ENCODE results near the gene PHKA2. TPM values are rescaled to one million over a fixed set of nuclear protein-coding genes. Genes with fewer than 3 reads are reported as not detected.

The PHKA2 gene
- total RNA-seq, 2 donors from 2014 or later = 22.0 to 30.2 TPM

DNA sequence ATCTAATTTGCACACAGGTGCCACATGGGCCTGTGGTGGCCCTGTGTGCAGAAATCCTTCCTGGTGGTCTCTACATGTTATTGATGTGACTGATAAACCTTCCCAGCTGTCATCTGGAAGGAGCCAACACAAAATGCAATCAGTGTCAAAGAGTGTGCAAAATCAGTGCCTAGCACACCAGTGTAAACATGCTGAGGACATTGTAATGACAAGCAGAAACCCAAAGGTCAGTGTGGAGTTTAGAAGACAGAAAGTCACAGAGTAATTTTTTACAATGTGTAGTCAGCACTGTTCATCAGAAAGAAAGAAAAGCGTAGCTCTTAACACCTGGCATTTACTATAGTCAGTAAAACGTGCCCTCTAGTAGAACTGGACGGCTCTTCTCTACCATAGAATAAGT is 50.3 kb downstream of the PHKA2 start:
- Mint-ChIP-seq H3K27ac (no peak overlapping the region), H3K4me1 (no peaks in the 10 kb centered on the region), H3K4me3 (no peak overlapping the region), H3K9me3 (no peaks in the 10 kb centered on the region), H3K36me3 (ENCODE audit: low read depth) (peaks cover 30% of the 10 kb centered on the region), H3K27me3 (no peaks in the 10 kb centered on the region)
- no peak for ATAC-seq (replicated peaks)

- no peak overlapping the region for H3K4me3 Mint-ChIP-seq
- no peak for ATAC-seq (replicated peaks)
- H3K4me1 Mint-ChIP-seq = no peaks in the 10 kb centered on the region
- H3K27ac Mint-ChIP-seq = no peak overlapping the region
- H3K27me3 Mint-ChIP-seq = no peaks in the 10 kb centered on the region
- H3K36me3 Mint-ChIP-seq (ENCODE audit: low read depth) = peaks cover 20% of the 10 kb centered on the region
- H3K9me3 Mint-ChIP-seq = no peaks in the 10 kb centered on the region
These were observed 51.9 kb downstream of the PHKA2 start for GRCh38 chrX:18931972-18932371.

GRCh38 chrX:18929775-18930174 is 54.1 kb downstream of the PHKA2 start:
- no peak for ATAC-seq (replicated peaks)
- no peaks in the 10 kb centered on the region for H3K4me1 Mint-ChIP-seq
- H3K27ac Mint-ChIP-seq = no peak overlapping the region
- H3K9me3 Mint-ChIP-seq = no peaks in the 10 kb centered on the region
- H3K36me3 Mint-ChIP-seq (ENCODE audit: low read depth) = peaks cover 25% of the 10 kb centered on the region
- H3K4me3 Mint-ChIP-seq = no peak overlapping the region
- no peaks in the 10 kb centered on the region for H3K27me3 Mint-ChIP-seq

GRCh38 chrX:18927558-18927957 is 56.4 kb downstream of the PHKA2 start:
- peaks cover 32% of the 10 kb centered on the region for H3K36me3 Mint-ChIP-seq (ENCODE audit: low read depth)
- no peak for ATAC-seq (replicated peaks)
- no peaks in the 10 kb centered on the region for H3K27me3 Mint-ChIP-seq
- H3K27ac Mint-ChIP-seq = no peak overlapping the region
- no peaks in the 10 kb centered on the region for H3K9me3 Mint-ChIP-seq
- no peaks in the 10 kb centered on the region for H3K4me1 Mint-ChIP-seq
- no peak overlapping the region for H3K4me3 Mint-ChIP-seq

DNA sequence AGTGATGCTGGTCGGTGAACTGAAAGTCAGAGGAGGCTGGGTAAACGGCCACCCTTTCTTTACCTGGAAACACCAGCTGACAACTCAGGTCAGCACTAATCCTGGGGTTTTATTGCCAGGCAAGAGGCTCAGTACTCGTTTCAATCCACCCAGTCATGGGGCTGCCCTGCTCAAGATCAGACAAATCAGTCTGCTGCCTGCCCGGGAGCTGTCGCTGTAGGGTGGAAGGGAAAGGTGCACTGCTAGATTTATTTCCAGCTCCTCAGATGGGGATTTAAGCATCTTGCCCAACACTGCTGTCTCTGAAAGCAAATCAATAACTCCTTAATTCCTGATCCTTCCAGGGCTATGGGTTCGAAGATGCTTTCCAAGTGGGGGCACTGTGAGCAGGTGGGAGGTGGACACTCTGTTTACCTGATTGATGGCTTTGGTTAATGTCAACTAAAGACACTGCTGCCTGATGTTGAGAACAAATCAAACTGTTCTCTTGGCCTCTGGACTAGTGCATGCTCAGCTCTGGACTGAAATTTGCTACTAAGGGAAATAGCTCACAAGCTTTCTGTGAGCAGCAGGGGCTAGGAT is 59.3 kb downstream of the PHKA2 start:
- no peak overlapping the region for H3K27ac Mint-ChIP-seq

DNA sequence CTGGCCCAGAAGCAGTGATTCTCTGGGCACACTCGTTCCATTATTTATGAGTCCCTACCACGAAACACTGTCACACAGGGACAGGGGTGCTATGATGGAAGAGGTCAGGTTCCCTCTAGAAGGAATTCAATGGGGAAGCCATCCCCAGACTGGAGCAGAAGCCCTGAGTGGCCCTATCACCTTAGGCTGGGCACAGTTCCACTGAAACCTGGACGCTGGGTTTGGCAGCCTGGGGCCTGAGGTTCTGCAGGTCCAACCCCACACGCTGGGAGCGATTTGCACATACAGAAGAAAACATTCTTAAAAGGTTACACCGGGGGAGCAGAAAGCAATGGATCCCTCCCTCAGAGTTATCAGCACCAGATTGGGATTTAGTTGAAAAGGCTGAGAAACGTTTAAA is 63.3 kb downstream of the PHKA2 start:
- Mint-ChIP-seq H3K4me3 (no peak overlapping the region), H3K36me3 (ENCODE audit: low read depth) (peaks cover 55% of the 10 kb centered on the region), H3K27ac (no peak overlapping the region), H3K27me3 (no peaks in the 10 kb centered on the region), H3K4me1 (no peaks in the 10 kb centered on the region), H3K9me3 (no peaks in the 10 kb centered on the region)
- no peak for ATAC-seq (replicated peaks)

More for the DNA sequence above, 59.3 kb downstream of the PHKA2 start:
- Mint-ChIP-seq H3K36me3 (ENCODE audit: low read depth) (peaks cover 47% of the 10 kb centered on the region), H3K4me3 (no peak overlapping the region), H3K27me3 (no peaks in the 10 kb centered on the region), H3K9me3 (no peaks in the 10 kb centered on the region), H3K4me1 (no peaks in the 10 kb centered on the region)
- ATAC-seq (replicated peaks) = no peak

DNA sequence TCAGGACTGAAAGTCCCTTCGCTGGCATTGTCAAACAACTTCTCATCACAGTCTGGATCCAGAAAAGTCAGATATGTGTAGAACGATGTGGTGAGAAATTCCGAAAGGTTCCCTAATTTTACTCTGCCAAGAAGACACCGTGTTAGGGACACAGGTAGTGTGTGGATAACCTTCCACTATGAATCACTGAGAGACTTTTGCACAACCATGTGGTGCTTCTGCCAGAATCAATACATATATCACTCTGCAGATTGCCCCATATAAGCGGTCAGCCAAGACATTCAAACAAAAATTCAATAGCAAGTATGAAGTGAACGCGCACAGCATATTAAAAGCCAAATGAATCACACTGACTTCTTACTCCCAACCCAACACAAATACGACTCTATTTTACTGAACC is 63.8 kb downstream of the PHKA2 start:
- Mint-ChIP-seq H3K36me3 (ENCODE audit: low read depth) (peaks cover 53% of the 10 kb centered on the region), H3K27ac (no peak overlapping the region), H3K4me3 (no peak overlapping the region), H3K9me3 (no peaks in the 10 kb centered on the region), H3K27me3 (no peaks in the 10 kb centered on the region), H3K4me1 (no peaks in the 10 kb centered on the region)
- no peak for ATAC-seq (replicated peaks)

- Mint-ChIP-seq H3K36me3 (ENCODE audit: low read depth) (peaks cover 46% of the 10 kb centered on the region), H3K9me3 (no peaks in the 10 kb centered on the region), H3K27ac (no peak overlapping the region), H3K4me1 (no peaks in the 10 kb centered on the region), H3K27me3 (no peaks in the 10 kb centered on the region), H3K4me3 (no peak overlapping the region)
- ATAC-seq (replicated peaks) = no peak
These were observed 66.1 kb downstream of the PHKA2 start for GRCh38 chrX:18917831-18918230.

DNA sequence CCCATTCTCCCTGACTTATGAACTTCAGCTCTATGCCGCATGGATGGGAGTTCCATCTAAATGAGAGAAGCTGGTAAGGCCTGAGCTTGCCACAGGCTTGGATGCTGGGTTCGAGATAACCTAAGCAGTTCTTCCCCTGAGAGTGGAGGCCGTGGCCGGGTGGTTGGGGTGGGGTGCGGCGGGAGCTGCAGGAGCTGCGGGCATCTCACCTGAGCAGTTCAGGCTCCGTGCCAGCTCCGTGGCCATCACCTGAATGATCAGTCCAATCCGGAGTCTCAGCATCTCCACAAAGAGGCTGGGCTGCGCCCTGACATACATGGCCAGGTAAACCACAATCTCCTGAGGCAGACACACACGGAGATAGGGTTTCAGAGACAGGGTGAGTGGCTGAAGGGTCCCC is 77.6 kb downstream of the PHKA2 start:
- Mint-ChIP-seq H3K27me3 (no peaks in the 10 kb centered on the region), H3K4me1 (no peaks in the 10 kb centered on the region), H3K36me3 (ENCODE audit: low read depth) (peaks cover 35% of the 10 kb centered on the region), H3K4me3 (no peak overlapping the region), H3K27ac (no peak overlapping the region), H3K9me3 (no peaks in the 10 kb centered on the region)
- no peak for ATAC-seq (replicated peaks)

DNA sequence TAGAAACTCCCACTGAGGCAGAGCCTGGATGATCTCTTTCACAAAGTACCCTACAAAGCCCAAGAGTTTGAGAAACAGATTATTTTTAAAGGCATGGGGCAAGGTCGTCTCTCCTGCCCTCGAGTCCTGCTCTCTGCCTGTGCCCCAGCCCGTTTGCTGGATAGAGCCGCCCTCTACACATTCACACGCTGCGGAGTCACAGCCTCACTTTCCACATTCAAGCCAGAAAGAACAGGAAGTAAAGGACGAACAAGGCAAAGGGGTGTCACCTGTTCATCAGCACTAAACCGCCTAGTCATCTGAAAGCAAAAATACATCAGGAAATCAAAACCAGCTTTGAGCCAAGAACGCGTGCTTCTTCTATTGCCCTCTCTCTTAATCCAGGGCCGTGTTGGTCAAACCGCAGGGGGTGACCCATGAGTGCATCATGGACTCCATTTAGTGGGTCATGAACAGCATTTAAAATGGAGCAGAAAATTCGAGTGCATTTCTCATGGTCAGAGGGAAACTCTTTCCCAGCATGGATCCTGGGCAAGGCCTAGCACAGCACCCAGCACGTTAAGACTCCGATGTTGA is 83.4 kb downstream of the PHKA2 start:
- Mint-ChIP-seq H3K27me3 (no peaks in the 10 kb centered on the region), H3K27ac (no peak overlapping the region), H3K4me1 (no peaks in the 10 kb centered on the region), H3K4me3 (no peak overlapping the region), H3K36me3 (ENCODE audit: low read depth) (peaks cover 5% of the 10 kb centered on the region), H3K9me3 (no peaks in the 10 kb centered on the region)
- ATAC-seq (replicated peaks) = no peak

DNA sequence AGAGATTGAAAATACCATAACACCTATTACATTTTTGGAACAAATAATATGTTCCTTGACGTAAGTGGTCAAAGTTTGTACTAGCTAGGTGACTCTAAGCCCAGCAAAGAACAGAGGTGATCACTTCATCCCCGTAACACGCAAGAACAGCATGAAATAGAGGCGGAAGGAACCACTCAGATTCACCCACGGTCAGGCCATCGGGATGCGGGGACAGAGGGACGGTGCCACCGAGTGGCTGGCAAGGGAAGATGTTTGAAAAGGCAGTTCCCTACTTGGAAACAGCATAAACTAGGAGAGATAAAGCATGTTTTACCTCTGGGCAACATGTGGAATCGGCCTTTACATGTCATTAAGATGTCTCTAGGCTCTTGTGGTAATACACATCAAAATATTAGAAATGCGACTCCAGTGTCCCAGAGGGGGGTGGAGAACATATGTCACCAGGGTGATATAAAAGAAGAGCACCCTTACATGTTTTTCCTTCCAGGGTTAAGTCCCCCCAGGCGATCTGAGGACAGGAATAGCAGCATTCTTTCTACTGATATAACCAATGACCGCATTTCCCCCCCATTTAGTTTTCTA is 84.0 kb downstream of the PHKA2 start:
- no peak overlapping the region for H3K4me3 Mint-ChIP-seq
- H3K27ac Mint-ChIP-seq = no peak overlapping the region
- no peak for ATAC-seq (replicated peaks)
- no peaks in the 10 kb centered on the region for H3K9me3 Mint-ChIP-seq
- no peaks in the 10 kb centered on the region for H3K27me3 Mint-ChIP-seq
- H3K4me1 Mint-ChIP-seq = no peaks in the 10 kb centered on the region
- peaks cover 5% of the 10 kb centered on the region for H3K36me3 Mint-ChIP-seq (ENCODE audit: low read depth)

DNA sequence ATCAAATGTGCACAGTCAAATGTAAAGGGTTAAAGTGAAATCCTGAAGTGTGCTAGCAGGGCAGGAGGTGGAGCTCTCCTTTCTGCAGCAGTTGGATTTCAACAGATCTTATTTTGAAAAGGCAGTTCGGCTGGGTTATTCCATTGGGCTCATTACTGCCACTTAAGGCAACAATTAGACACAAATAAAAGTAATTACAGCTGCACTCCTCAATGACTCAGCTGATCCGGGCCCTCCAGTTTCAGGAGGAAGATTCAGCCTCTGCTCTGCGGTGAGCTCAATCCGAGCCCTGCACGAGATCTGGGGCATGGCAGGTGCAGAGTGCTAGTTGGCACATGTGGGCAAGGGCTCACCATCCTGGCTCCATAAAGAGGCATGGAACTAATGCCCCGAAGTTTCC is 85.4 kb downstream of the PHKA2 start:
- H3K4me3 Mint-ChIP-seq = no peak overlapping the region

GRCh38 chrX:18898091-18898490 is 85.8 kb downstream of the PHKA2 start:
- H3K27ac Mint-ChIP-seq = no peak overlapping the region
- H3K9me3 Mint-ChIP-seq = no peaks in the 10 kb centered on the region
- ATAC-seq (replicated peaks) = no peak
- H3K4me1 Mint-ChIP-seq = no peaks in the 10 kb centered on the region
- no peak overlapping the region for H3K4me3 Mint-ChIP-seq
- H3K27me3 Mint-ChIP-seq = no peaks in the 10 kb centered on the region
- peaks cover 3% of the 10 kb centered on the region for H3K36me3 Mint-ChIP-seq (ENCODE audit: low read depth)

More for the DNA sequence above, 85.4 kb downstream of the PHKA2 start:
- Mint-ChIP-seq H3K27ac (no peak overlapping the region), H3K4me1 (no peaks in the 10 kb centered on the region), H3K27me3 (no peaks in the 10 kb centered on the region), H3K9me3 (no peaks in the 10 kb centered on the region), H3K36me3 (ENCODE audit: low read depth) (peaks cover 5% of the 10 kb centered on the region)
- no peak for ATAC-seq (replicated peaks)

- Mint-ChIP-seq H3K4me1 (no peaks in the 10 kb centered on the region), H3K27me3 (no peaks in the 10 kb centered on the region), H3K36me3 (ENCODE audit: low read depth) (no peaks in the 10 kb centered on the region), H3K4me3 (no peak overlapping the region), H3K9me3 (no peaks in the 10 kb centered on the region), H3K27ac (no peak overlapping the region)
- ATAC-seq (replicated peaks) = no peak
These were observed 86.3 kb downstream of the PHKA2 start for GRCh38 chrX:18897611-18898010.

- Mint-ChIP-seq H3K9me3 (no peaks in the 10 kb centered on the region), H3K27me3 (no peaks in the 10 kb centered on the region), H3K4me3 (no peak overlapping the region), H3K27ac (no peak overlapping the region), H3K36me3 (ENCODE audit: low read depth) (no peaks in the 10 kb centered on the region), H3K4me1 (no peaks in the 10 kb centered on the region)
- ATAC-seq (replicated peaks) = no peak
These were observed 87.0 kb downstream of the PHKA2 start for GRCh38 chrX:18896680-18897544.
